Endodermal cell (in vitro differentiated cells): ENCODE results near the gene SERPINI1. TPM values are rescaled to one million over a fixed set of nuclear protein-coding genes. Genes with fewer than 3 reads are reported as not detected.

Experiments used
- DNase-seq: peaks from one replicate; pipeline ENCODE4 v3.0.0-alpha.2; 2017
- H3K27ac ChIP-seq: 2 replicates; pipeline ENCODE4 v1.5.1; 2013; ENCODE audit warnings: mild to moderate bottlenecking, low read depth, low read length, moderate library complexity
- H3K27me3 ChIP-seq: 2 replicates; pipeline ENCODE4 v1.6.1; 2013; ENCODE audit warnings: mild to moderate bottlenecking, low read length, moderate library complexity; ENCODE audit not compliant: insufficient read depth, control insufficient read depth, poor library complexity, severe bottlenecking
- H3K36me3 ChIP-seq: 2 replicates; pipeline ENCODE4 v1.7.0; 2013; ENCODE audit warnings: mild to moderate bottlenecking, low read length, moderate library complexity; ENCODE audit not compliant: control insufficient read depth, insufficient read depth
- H3K4me1 ChIP-seq: one replicate; pipeline ENCODE4 v1.7.0; 2013; ENCODE audit warnings: low read length; ENCODE audit not compliant: control insufficient read depth, insufficient read depth
- H3K4me3 ChIP-seq: 2 replicates; pipeline ENCODE4 v1.5.1; 2013; ENCODE audit warnings: mild to moderate bottlenecking, low read length, moderate library complexity
- H3K9ac ChIP-seq: 2 replicates; pipeline ENCODE4 v1.6.1; 2013; ENCODE audit warnings: mild to moderate bottlenecking, low read length, moderate library complexity; ENCODE audit not compliant: poor library complexity, severe bottlenecking; ENCODE audit errors: extremely low read depth
- H3K9me3 ChIP-seq: 2 replicates; pipeline ENCODE4 v1.6.1; 2013; ENCODE audit warnings: mild to moderate bottlenecking, low read length, moderate library complexity; ENCODE audit not compliant: control insufficient read depth
- H3K27ac Mint-ChIP-seq: 2 replicates; pipeline ENCODE4 v1.8.0; 2020; ENCODE audit warnings: mixed read lengths
- H3K27me3 Mint-ChIP-seq: 2 replicates; pipeline ENCODE4 v1.8.0; 2021; ENCODE audit warnings: mild to moderate bottlenecking, mixed read lengths; ENCODE audit not compliant: insufficient read depth
- H3K36me3 Mint-ChIP-seq: 2 replicates; pipeline ENCODE4 v1.8.0; 2020; ENCODE audit warnings: low read depth, mixed read lengths
- H3K4me1 Mint-ChIP-seq: 2 replicates; pipeline ENCODE4 v1.8.0; 2020; ENCODE audit warnings: mixed read lengths
- H3K4me3 Mint-ChIP-seq: 2 replicates; pipeline ENCODE4 v1.8.0; 2020; ENCODE audit warnings: mild to moderate bottlenecking, moderate library complexity, mixed read lengths
- H3K9me3 Mint-ChIP-seq: 2 replicates; pipeline ENCODE4 v1.8.0; 2020; ENCODE audit warnings: mild to moderate bottlenecking, mixed read lengths
- WGBS, 2 experiments: methylation state at CpG; one replicate each; pipeline versions ENCODE4 v1.1.5 to v1.1.7; 2013; ENCODE audit warnings: missing lambda C conversion rate in 2 of 2, mixed read lengths in 1 of 2; ENCODE audit not compliant: insufficient coverage in 1 of 2, insufficient read length in 1 of 2; 5-methylcytosine and 5-hydroxymethylcytosine counted together
- total RNA-seq, 2 donors: library from RNA; stranded (reverse); fragmentation: NEBNext Ultra II Directional in 1 of 2; extraction: Animal tissue kit (Norgen Biotek cat#: 25700) in 1 of 2; gene quantifications; 2 replicates in 1 of 2; 3 replicates in 1 of 2; pipeline ENCODE4 v1.2.1, GENCODE V29; 2021
- TF ChIP-seq, protein P1 (sequence below): fragments of 200-600 bp; sonication (generic); conservative IDR thresholded peaks from 2 replicates; pipeline ENCODE4 v1.5.0; 2021; ENCODE audit warnings: antibody characterized with exemption, mild to moderate bottlenecking

SERPINI1 gene
- total RNA-seq, 2 donors from 2014 or later, result 16.1 to 21.2 TPM

- Mint-ChIP-seq H3K9me3 (no peaks in the 10 kb centered on the region), H3K27me3 (no peaks in the 10 kb centered on the region), H3K27ac (no peak overlapping the region), H3K36me3 (no peaks in the 10 kb centered on the region), H3K4me3 (no peak overlapping the region), H3K4me1 (peaks cover 8% of the 10 kb centered on the region)
- Histone ChIP-seq H3K9ac (no peak overlapping the region), H3K4me3 (no peak overlapping the region), H3K27me3 (no peaks in the 10 kb centered on the region), H3K36me3 (no peaks in the 10 kb centered on the region), H3K9me3 (no peaks in the 10 kb centered on the region), H3K4me1 (no peaks in the 10 kb centered on the region), H3K27ac (no peak overlapping the region)
- WGBS, 2 experiments, result no CpG with 5 or more reads among the region's 1 CpG
- DNase-seq, result no peak
- TF ChIP-seq, protein P1, sequence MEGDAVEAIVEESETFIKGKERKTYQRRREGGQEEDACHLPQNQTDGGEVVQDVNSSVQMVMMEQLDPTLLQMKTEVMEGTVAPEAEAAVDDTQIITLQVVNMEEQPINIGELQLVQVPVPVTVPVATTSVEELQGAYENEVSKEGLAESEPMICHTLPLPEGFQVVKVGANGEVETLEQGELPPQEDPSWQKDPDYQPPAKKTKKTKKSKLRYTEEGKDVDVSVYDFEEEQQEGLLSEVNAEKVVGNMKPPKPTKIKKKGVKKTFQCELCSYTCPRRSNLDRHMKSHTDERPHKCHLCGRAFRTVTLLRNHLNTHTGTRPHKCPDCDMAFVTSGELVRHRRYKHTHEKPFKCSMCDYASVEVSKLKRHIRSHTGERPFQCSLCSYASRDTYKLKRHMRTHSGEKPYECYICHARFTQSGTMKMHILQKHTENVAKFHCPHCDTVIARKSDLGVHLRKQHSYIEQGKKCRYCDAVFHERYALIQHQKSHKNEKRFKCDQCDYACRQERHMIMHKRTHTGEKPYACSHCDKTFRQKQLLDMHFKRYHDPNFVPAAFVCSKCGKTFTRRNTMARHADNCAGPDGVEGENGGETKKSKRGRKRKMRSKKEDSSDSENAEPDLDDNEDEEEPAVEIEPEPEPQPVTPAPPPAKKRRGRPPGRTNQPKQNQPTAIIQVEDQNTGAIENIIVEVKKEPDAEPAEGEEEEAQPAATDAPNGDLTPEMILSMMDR, result no peak
Observed at GRCh38 chr3:167866331-167866730, 130.8 kb downstream of the SERPINI1 start.

GRCh38 chr3:167867981-167868380, 132.5 kb downstream of the SERPINI1 start:
- WGBS, 2 experiments, result 100% methylated on average over 1 of the region's 1 CpG; no CpG with 5 or more reads in 1 of the 2 experiments
- H3K9me3 ChIP-seq, result no peaks in the 10 kb centered on the region
- no peak overlapping the region for H3K4me3 ChIP-seq
- no peak overlapping the region for H3K9ac ChIP-seq
- Mint-ChIP-seq H3K4me3 (no peak overlapping the region), H3K4me1 (peaks cover 3% of the 10 kb centered on the region), H3K9me3 (no peaks in the 10 kb centered on the region), H3K27ac (no peak overlapping the region), H3K36me3 (no peaks in the 10 kb centered on the region), H3K27me3 (no peaks in the 10 kb centered on the region)
- no peaks in the 10 kb centered on the region for H3K27me3 ChIP-seq
- no peak for DNase-seq
- H3K27ac ChIP-seq, result no peak overlapping the region
- TF ChIP-seq, protein P1, result no peak
- H3K36me3 ChIP-seq, result no peaks in the 10 kb centered on the region
- H3K4me1 ChIP-seq, result no peaks in the 10 kb centered on the region

DNA sequence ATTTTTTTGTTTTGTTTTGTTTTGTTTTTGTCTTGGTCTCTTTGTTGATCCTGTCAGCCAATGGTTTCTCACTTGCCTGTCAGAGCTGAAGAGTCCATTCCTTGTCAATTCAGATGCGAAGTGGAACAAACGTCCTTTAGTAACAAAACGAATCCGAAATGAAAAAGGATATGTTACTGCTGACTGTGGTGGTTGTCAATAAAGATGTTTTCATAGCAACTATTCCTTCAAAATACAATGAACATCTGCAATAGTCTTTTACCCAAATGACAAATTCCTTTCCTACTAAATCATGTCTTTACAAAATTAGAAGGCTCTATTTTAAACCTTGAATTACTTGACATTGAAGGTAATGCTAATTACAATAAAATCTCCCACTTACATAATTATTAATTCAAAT, 134.7 kb downstream of the SERPINI1 start:
- TF ChIP-seq, protein P1, result no peak
- H3K27me3 ChIP-seq, result no peaks in the 10 kb centered on the region
- WGBS, 2 experiments, result 84% methylated on average over 4 of the region's 4 CpGs; no CpG with 5 or more reads in 1 of the 2 experiments

More for the DNA sequence above, 134.7 kb downstream of the SERPINI1 start:
- no peak for DNase-seq
- no peaks in the 10 kb centered on the region for H3K27me3 Mint-ChIP-seq
- no peaks in the 10 kb centered on the region for H3K36me3 Mint-ChIP-seq
- no peaks in the 10 kb centered on the region for H3K9me3 Mint-ChIP-seq
- H3K4me3 Mint-ChIP-seq, result no peak overlapping the region
- H3K9ac ChIP-seq, result no peak overlapping the region
- H3K9me3 ChIP-seq, result no peaks in the 10 kb centered on the region
- H3K4me3 ChIP-seq, result no peak overlapping the region
- H3K4me1 Mint-ChIP-seq, result peaks cover 14% of the 10 kb centered on the region
- no peak overlapping the region for H3K27ac ChIP-seq
- no peaks in the 10 kb centered on the region for H3K36me3 ChIP-seq
- H3K4me1 ChIP-seq, result no peaks in the 10 kb centered on the region
- H3K27ac Mint-ChIP-seq, result no peak overlapping the region
